Thymus (tissue), 11 donors: ENCODE data around the gene CORO2B. TPM values are rescaled to one million over a fixed set of nuclear protein-coding genes. Genes with fewer than 3 reads are reported as not detected.

Experiments used
- DNase-seq, 9 donors: peaks; one replicate each; pipeline ENCODE4 v3.0.0-alpha.2; 2013; ENCODE audit warnings: low spot score in 9 of 9, low read depth in 6 of 9, missing footprints in 1 of 9
- H3K27ac ChIP-seq, 2 donors: one replicate each; pipeline ENCODE4 v1.5.1; 2013; ENCODE audit warnings: control low read depth in 1 of 2, low read depth in 1 of 2, low read length in 1 of 2, mild to moderate bottlenecking in 1 of 2, moderate library complexity in 1 of 2
- H3K27me3 ChIP-seq, 2 donors: one replicate each; pipeline ENCODE4 v1.5.1; 2013; ENCODE audit warnings: low read length in 1 of 2; ENCODE audit not compliant: control insufficient read depth in 2 of 2, insufficient read depth in 1 of 2
- H3K36me3 ChIP-seq, 2 donors: one replicate each; pipeline ENCODE4 v1.5.1; 2013; ENCODE audit warnings: low read length in 1 of 2, mild to moderate bottlenecking in 1 of 2, moderate library complexity in 1 of 2; ENCODE audit not compliant: control insufficient read depth in 2 of 2, insufficient read depth in 2 of 2
- H3K4me1 ChIP-seq, 2 donors: one replicate each; pipeline ENCODE4 v1.5.1; 2013; ENCODE audit warnings: low read length in 2 of 2; ENCODE audit not compliant: control insufficient read depth in 2 of 2, insufficient read depth in 2 of 2
- H3K4me3 ChIP-seq, 2 donors: one replicate each; pipeline ENCODE4 v1.5.1; 2013; ENCODE audit warnings: low read length in 2 of 2, control low read depth in 1 of 2, mild to moderate bottlenecking in 1 of 2
- H3K9me3 ChIP-seq, 2 donors: one replicate each; pipeline ENCODE4 v1.5.1; 2013; ENCODE audit warnings: low read length in 1 of 2, mild to moderate bottlenecking in 1 of 2; ENCODE audit not compliant: control insufficient read depth in 2 of 2, insufficient read depth in 1 of 2
- WGBS: extraction: QIAGEN DNeasy Blood & Tissue Kit; methylation state at CpG from one replicate; pipeline ENCODE4 v1.1.7; 2013; 5-methylcytosine and 5-hydroxymethylcytosine counted together
- polyA plus RNA-seq: library from polyadenylated mRNA; stranded (reverse); fragments of 200-250 nt; gene quantifications from one replicate; pipeline ENCODE4 v1.2.3, GENCODE V29; 2013
- total RNA-seq: library from RNA; stranded (reverse); fragments of 120-200 nt; gene quantifications from one replicate; pipeline ENCODE4 v1.2.4, GENCODE V29; 2013
- donor health status: healthy.

The CORO2B gene
- total and polyA plus RNA-seq, 2 donors, result 0.57 to 1.3 TPM

DNA sequence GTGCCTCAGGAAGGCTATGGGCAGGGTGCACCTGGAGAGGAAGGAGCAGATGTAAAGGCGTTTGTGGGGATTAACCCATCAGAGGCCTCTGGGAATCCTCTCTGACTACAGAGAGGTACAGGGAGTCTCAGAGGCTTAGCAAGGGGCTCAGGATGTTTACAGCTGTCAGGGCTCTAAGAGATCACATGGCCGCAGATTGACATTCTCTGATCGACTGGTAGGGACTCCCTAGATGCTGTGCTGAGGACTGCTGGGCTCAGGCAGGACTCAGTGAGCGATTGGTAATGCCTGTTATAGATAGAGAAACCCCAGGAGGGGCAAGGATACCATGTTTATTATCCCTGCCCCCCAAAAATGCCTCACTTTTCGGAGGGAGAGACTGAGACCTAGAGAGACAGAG, 103.5 kb downstream of the CORO2B start:
- WGBS, result 69% methylated on average over 5 of the region's 5 CpGs
- Histone ChIP-seq H3K36me3 (no peaks in the 10 kb centered on the region), H3K9me3 (no peaks in the 10 kb centered on the region), H3K4me1 (no peaks in the 10 kb centered on the region), H3K27ac (no peak overlapping the region), H3K4me3 (no peak overlapping the region), H3K27me3 (no peaks in the 10 kb centered on the region)
- peak in 1 of 9 donors; percentile 14 for DNase-seq

DNA sequence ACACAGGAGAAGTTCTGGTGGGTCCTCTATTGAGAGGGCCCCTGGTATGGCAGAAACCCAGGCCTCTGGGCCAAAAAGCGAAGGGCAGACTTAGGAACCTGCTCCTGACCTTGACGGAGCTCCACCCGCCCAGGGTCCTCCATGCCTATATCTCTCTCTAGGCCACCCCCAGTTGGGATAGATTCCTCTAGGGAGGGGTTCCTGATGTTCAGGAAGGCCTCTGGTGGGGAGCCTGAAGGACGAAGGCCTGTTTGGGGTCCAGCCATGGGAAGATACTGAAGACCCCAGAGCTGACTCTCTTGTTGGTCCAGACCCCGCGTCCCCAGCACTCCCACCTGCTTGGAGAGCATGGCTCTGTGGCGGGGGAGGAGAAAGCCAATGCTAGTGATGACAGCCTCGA, 104.2 kb downstream of the CORO2B start:
- Histone ChIP-seq H3K4me3 (no peak overlapping the region), H3K9me3 (no peaks in the 10 kb centered on the region), H3K27ac (no peak overlapping the region), H3K36me3 (no peaks in the 10 kb centered on the region), H3K4me1 (no peaks in the 10 kb centered on the region), H3K27me3 (no peaks in the 10 kb centered on the region)
- no peak for DNase-seq
- WGBS, result 95% methylated on average over 8 of the region's 8 CpGs

DNA sequence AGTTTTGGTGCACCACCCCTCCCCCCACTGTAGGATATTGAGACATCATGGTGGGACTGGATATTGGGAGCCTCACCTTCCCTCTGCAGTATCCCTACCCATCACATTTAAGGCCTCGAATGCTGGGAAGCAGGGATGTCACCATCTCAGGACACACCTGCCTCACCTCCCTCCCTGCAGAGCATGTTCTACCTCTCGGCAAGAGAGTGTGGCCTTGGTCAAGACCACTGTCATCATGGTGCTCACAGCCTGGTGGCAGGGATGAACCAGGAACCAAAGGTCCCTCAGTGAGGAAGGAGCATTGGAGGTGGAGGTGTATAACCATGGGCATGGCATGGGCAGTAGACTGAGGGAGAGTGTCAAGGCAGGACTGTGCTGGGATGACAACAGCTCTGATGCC, 104.8 kb downstream of the CORO2B start:
- H3K4me3 ChIP-seq, result no peak overlapping the region
- H3K4me1 ChIP-seq, result no peaks in the 10 kb centered on the region
- no peaks in the 10 kb centered on the region for H3K9me3 ChIP-seq
- no peaks in the 10 kb centered on the region for H3K27me3 ChIP-seq
- WGBS, result 96% methylated on average over 2 of the region's 2 CpGs
- no peaks in the 10 kb centered on the region for H3K36me3 ChIP-seq
- no peak overlapping the region for H3K27ac ChIP-seq
- no peak for DNase-seq

DNA sequence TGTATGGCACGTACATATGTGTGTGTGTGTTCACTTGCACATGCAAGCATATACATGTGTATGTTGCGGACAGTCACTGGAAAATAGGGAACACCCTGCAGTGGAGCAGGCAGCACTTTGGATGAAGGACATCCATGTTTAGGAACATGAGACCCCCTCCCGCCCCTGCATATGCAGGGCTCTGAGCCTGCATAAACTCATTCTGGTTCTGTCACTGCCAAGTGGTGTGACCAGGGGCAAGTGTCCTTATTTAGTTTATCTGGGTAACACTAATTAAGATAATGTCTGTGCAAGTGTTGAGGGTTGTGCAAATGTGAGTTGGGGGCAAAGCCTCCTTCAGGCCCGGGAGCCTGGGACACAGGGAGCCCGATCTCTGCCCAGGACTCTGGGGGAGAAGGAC, 105.7 kb downstream of the CORO2B start:
- H3K27me3 ChIP-seq, result no peaks in the 10 kb centered on the region
- H3K4me1 ChIP-seq, result no peaks in the 10 kb centered on the region
- no peaks in the 10 kb centered on the region for H3K9me3 ChIP-seq
- no peak for DNase-seq
- 86% methylated on average over 5 of the region's 5 CpGs for WGBS
- no peak overlapping the region for H3K27ac ChIP-seq
- H3K36me3 ChIP-seq, result no peaks in the 10 kb centered on the region
- no peak overlapping the region for H3K4me3 ChIP-seq

DNA sequence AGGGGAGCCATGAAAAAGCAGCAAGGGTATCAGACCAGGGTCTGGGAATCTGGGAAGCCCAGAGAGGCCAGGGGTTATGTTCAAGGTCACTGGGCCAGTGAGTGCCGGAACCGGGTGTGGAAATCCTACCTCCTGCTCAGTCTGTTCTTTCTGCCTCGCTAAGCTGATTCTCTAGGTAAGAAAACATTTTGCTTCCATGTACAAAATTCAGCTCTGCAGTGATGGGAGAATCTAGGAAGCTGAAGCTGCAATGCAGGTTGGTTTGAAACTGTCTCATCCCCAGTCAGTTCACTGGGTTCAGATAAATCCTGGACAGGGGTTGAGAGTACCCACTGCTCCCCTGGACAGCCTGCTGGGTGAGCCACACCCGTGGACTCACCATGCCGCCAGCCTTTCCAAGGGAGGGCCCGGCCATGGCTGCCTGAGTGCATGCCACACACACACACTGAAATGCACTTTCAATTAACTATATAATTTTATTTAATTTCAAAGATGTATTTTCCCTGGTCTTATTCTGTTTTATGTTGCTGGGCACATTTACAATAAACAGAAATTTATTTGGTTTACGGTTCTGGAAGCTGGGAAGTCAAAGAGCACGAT, 108.4 kb downstream of the CORO2B start:
- no peak for DNase-seq
- Histone ChIP-seq H3K9me3 (no peaks in the 10 kb centered on the region), H3K27me3 (no peaks in the 10 kb centered on the region), H3K36me3 (no peaks in the 10 kb centered on the region), H3K27ac (no peak overlapping the region), H3K4me3 (no peak overlapping the region), H3K4me1 (no peaks in the 10 kb centered on the region)
- 95% methylated on average over 8 of the region's 8 CpGs for WGBS

DNA sequence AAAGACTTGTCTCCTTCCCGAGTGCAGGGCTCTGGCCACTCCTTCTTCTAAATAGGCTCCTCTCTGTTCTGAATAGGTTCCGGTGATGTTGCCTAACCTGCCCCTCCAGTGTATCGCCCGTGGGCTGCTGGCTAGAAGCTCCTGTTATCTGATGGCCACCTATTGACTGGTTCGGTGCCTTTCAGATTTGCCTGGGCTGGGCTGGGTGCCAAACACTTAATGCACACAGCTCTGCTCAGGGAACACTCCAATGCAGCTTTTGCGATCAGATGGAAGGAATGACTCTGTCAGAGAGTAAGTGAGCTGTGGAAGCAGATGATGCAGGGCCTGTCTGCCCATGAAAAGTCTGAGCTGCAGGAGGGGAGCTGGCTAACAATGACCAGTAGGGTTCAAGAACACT, 112.9 kb downstream of the CORO2B start:
- Histone ChIP-seq H3K36me3 (no peaks in the 10 kb centered on the region), H3K4me3 (no peak overlapping the region), H3K27me3 (no peaks in the 10 kb centered on the region), H3K27ac (no peak overlapping the region), H3K9me3 (no peaks in the 10 kb centered on the region), H3K4me1 (peaks cover 5 to 7% of the 10 kb centered on the region in 2 donors)
- 93% methylated on average over 6 of the region's 6 CpGs for WGBS
- DNase-seq, result no peak

DNA sequence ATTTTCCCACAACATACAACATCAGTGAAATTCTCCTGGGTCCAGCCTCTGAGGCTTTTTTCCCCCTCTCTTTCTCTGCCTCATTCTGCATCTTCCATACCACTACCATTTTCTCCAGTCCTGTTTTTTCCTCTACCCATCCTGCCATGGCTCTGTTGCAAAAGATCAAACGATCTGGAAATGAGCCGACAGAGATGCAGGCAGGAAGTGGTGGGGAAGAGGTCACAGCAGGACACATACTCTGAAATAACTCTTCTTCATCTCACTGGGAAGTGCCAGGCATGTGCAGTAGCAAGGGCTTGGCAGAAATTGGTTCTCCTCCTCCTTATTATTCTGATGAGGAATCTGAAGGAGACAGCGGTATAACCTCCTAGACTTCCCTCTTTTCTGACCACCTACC, 114.3 kb downstream of the CORO2B start:
- Histone ChIP-seq H3K9me3 (no peaks in the 10 kb centered on the region), H3K4me3 (no peak overlapping the region), H3K27me3 (no peaks in the 10 kb centered on the region), H3K36me3 (no peaks in the 10 kb centered on the region), H3K4me1 (peaks cover 7% of the 10 kb centered on the region in 2 donors), H3K27ac (no peak overlapping the region)
- DNase-seq, result peak in 1 of 9 donors; percentile 22
- 26% methylated on average over 3 of the region's 3 CpGs for WGBS

DNA sequence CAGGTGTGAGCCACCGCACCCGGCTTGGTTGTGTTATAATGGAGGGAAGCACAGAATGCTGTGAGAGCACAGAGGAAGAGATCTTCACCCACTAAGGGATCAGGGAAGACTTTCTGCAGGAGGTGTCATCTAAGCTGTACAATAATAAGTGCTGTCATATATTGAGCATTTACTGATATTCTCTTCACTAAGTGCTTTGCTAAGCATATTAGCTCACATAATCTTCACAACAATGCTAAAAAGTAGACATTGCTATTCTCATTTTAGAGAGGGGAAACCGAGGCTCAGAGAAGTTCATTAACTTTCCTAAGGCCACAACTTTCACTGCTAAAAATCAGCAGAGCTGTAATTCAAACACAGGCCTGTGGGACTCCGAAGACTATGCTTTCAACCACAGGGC, 115.3 kb downstream of the CORO2B start:
- Histone ChIP-seq H3K27ac (no peak overlapping the region), H3K9me3 (no peaks in the 10 kb centered on the region), H3K4me3 (no peak overlapping the region), H3K27me3 (no peaks in the 10 kb centered on the region), H3K4me1 (peaks cover 7% of the 10 kb centered on the region in 2 donors), H3K36me3 (no peaks in the 10 kb centered on the region)
- 99% methylated on average over 4 of the region's 4 CpGs for WGBS
- no peak for DNase-seq

DNA sequence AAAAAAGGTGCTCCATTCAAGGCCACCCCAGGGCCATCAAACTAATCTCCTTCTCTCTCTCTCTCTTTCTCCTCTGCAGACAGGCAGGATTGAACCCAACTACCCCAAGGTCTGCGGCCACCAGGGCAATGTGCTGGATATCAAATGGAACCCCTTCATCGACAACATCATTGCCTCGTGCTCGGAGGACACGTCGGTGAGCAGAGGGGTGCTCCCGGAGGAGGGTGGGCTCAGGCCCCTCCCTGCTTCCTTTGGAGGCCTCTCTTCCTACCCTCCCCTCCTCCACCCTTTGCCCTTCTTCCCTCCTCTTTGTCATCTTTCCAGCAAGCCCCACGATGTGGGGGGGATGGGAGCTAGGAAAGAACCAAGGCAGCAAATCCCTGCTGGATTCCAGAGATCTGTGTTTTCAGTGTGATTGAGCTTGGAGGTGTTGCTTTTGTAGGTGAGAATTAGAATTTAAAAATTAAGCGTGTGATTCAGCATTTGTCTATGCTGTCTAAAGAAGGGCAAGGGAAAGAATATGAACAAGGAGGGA, 116.3 kb downstream of the CORO2B start:
- no peak overlapping the region for H3K27ac ChIP-seq
- H3K4me3 ChIP-seq, result no peak overlapping the region
- peaks cover 7 to 11% of the 10 kb centered on the region in 2 donors for H3K4me1 ChIP-seq
- peaks cover 0 to 7% of the 10 kb centered on the region in 2 donors for H3K27me3 ChIP-seq
- no peaks in the 10 kb centered on the region for H3K9me3 ChIP-seq
- no peak for DNase-seq
- no peaks in the 10 kb centered on the region for H3K36me3 ChIP-seq
- WGBS, result 95% methylated on average over 9 of the region's 9 CpGs
